Measurements from ENCODE around the gene SLC38A7.
A peak's percentile ranks its signal among the peaks of the same experiment; 100 is the strongest.
"Not testable (repeated sequence)": the region's sequence is repeated elsewhere in the genome, so short reads cannot be mapped to it uniquely, and the experiment has no call there.

Gene SLC38A7

DNA sequence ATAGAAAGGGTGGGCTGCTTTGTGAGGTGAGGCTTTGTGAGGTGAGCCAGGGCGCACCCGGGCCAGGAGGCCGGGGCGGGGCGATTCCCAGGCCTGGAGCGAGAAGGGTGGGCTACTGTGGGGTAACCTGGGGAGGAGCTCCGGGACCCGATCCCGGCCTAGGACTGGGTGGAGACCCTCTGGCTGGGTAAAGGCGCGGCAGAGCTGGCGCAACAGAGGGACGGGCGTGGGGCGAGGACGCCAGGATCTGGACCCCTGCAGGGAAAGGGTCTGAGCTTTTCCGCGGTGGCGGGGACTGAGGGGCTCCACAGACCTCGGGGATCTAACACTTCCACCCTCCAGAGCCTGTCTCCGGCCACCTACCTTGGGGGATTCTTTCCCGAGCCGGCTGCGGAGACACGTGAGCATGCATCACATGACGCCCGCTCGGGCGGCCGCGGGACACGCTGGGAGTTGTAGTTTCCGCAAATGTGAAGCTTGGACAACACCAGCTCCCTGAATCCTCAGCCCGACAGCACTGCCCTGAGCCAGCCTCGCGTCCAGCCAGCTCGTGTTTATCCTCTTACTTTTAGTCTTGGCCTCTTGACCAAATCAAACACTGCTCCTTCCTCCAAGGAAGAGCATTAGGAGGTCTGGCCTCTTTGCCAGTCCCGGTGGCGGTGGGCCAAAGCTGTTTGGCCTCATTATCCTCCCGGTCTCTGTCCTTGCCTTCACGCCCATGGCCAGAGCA is at the start of gene SLC38A7:
SLC38A7 (minus strand) TSS at position 417 of the 730 bp plus-strand sequence. CDS start 4,644 bp downstream, outside the sequence.
- peak; percentile 79 for DNase-seq

DNA sequence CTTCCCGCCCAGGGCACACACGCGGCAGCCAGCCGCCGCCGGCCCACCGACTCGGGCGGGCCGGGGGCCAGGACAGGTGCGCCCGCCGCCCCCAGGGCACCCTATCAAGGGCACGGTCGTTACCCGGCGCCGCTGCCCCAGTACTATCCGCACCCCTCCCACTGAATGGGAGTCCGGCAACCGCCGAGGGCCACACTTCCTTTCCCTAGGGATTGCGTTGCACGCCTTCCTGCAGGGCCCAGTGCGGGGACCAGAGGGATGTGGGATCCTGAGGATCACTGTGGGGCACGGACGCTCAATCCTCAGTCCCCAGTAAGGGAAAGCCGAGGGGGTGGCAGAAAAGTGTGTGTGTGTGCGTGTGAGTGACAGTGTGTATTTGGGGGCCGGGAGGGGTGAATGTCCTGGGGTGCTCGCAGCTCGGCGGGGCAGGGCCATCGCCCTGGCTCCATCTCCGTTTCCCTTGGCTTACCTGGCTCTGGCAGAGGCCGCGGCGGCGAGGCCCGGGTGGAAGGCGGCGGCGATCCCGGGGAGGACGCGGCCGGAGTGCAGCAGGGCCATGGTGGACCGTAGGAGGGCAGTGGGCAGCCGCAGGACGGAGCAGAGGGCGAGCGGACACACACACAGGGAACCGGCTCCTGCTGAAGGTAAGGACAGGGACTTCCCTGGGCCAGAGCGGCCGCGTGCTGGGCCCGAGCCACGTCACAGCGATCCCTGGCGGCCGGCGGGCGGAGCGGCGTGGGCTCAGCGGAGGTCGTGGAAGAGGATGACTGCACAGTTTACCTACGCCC is 49.3 kb upstream of the SLC38A7 start, which contains the start of gene GOT2:
GOT2 (minus strand) TSS at position 646 of the 788 bp plus-strand sequence; CDS start at position 558, 88 bp downstream.
- peak; percentile 84 for DNase-seq

DNA sequence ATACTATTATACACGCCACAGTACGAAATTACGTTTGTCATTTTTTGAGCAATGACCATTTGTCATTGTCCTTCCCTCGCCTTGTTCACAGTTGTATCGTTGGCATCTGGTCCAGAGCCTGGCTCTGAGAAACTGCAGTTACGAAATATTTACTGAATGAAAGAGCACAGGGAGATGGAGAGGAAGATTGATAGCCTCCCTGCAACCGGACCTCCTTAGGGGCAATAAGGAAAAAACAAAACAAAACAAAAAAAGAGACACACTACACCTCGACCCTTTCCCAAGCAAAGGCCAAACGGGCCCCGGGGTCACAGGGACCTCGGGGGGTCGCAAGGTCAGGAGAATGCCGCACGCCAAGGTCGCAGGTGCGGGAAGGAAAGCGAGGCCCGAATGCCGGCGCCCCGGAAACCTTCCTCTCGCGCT is 48.7 kb upstream of the SLC38A7 start:
- no peak for DNase-seq

DNA sequence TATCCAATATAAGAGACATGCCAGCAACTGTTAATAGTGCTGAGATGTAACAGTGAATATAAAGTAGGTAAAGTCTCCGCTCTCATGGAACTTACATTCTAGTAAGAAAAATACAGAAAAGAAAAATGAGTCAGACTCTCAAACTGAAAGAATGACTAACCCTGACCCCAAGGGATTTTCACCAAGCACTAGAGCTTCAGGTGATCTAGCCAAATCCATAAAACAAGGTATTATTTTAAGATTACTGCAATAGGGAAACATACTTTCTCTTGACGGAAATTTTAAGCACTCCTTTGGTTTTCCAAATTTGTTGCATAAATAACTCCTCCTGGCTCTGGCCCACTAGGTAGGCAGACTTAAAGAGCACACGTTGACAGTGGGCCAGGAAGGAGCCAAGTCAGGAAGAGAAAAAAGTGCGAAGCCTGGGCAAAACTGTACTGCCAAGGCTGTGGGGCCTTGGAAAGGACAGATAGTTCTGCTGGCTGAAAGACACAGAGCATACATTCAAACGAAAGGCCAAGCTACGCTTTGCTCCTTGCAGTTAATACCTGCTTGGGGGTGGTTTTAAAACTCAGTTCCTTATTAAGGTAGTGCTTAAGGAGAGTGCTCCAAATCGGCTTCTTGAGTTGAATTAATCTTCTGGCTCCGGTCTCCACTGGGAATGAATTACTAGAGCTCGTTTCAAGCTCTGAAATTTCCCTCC is 48.1 kb upstream of the SLC38A7 start:
- no peak for DNase-seq

DNA sequence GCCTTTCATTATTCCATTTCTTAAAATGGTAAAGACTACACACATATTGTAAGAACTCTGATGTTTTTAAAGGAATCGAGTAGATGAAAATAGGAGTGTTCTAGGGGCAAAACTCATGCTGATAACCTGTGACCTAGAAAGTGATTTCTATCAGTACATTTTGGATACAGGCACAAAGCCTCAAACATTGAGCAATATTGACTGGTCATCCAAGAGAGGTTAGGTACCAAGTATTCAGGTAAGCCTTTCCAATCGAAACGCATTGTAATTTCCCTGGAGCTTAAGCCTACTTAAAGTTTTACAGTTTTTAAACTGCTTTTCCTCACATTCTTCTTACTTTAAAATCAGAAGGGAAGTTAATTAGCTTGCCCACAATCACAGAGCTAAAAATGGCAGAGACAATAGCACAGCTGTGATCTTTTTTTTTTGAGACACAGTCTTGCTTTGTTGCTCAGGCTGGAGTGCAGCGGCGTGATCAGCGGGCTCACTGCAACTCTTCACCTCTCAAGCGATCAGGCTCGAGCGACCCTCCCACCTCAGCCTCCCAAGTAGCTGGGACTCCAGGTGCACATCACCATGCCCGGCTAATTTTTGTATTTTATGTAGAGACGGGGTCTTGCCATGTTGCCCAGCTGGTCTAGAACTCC is 46.3 kb upstream of the SLC38A7 start:
- no peak for DNase-seq

GRCh38 chr16:58727796-58728568 is 43.4 kb upstream of the SLC38A7 start:
- no peak for DNase-seq

GRCh38 chr16:58727028-58727781 is 42.6 kb upstream of the SLC38A7 start:
- DNase-seq: no peak

- no peak for DNase-seq
These were observed 38.5 kb upstream of the SLC38A7 start for GRCh38 chr16:58723109-58723508.

DNA sequence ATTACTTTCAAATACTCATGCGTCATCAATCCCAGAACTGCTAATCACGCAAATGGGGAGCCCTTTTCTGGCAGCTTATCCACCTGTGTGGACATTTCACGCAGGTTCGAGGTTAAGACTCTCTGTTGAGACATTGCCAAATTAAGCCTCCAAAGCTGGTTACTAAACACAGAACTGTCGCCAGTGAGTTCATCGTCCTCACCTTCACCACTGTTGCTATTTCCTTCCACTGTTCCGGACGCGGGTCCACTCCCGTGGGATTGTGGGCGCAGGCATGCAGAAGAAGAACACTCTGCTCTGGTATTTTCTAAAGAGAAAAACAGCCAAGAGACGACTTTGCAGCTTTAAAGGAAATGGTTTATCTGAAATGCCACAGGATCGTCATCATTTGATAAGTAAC is 33.4 kb upstream of the SLC38A7 start:
- DNase-seq: no peak

GRCh38 chr16:58716468-58716867 is 31.9 kb upstream of the SLC38A7 start:
- no peak for DNase-seq

- no peak for DNase-seq
These were observed 29.2 kb upstream of the SLC38A7 start for GRCh38 chr16:58713742-58714141.

- DNase-seq: no peak
These were observed 24.8 kb upstream of the SLC38A7 start for GRCh38 chr16:58709333-58709732.

DNA sequence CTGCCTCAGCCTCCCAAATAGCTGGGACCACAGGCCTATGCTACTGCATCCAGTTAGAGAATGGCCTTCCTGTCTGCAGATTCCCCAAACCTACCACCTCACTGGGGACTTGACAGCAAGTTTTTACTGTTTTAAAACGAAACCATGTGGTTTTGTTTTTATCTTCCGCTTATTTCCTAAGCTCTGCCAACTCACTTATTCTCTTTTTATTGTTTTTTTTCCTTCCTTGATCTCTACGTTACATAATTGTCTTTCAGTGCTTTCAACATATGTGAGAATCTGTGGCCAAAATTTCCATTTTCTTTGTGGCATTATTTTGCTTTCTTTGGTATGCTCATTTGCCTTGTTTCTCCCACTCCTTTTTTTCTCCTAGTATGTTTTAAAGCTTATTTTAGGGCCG is 14.6 kb upstream of the SLC38A7 start:
- no peak for DNase-seq

DNA sequence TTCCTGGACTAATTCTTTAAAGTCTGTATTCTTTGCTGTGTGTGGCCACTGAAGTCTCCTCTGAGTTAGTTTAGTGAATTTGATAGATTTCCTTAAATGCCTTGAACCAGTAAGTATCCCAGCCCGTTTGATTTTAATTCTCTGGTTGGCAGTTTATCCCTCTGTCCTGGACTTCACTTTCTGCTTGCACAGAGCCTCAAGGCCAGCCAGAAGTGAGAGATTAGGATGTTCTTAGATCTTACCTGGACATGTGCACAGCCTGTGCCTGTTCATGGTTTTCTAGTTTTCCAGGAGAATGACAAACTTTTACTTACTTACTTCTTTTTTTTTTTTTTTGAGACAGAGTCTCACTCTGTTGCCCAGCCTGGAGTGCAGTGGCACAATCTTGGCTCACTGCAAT is 10.8 kb upstream of the SLC38A7 start:
- DNase-seq: no peak

GRCh38 chr16:58692450-58692849 is 7.9 kb upstream of the SLC38A7 start:
- DNase-seq: no peak

DNA sequence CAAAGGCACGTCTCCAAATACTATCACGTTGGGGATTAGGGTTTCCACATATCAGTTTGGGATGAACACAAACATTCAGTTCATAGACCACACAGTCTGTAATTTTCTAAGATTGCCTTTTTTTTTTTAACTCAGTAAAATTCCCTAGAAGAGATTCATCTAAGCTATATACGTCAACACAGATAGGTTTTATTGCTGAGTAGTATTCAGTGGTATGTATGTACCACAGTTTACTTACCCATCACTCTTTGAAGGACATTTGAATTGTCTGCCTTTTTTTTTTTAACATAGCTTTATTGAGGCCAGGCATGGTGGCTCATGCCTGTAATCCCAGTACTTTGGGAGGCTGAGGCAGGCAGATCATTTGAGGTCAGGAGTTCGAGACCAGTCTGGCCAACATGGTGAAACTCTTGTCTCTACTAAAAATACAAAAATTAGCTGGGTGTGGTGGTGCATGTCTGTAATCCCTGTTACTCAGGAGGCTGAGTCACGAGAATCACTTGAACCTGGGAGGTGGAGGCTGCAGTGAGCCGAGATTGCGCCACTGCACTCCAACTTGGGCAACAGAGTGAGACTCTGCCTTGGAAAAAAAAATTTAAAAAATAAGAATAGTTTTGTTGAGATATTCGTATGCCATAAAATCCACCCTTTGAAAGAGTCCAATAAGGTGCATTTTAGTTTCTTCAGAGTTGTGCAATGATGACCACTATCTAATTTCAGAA is 2.6 kb upstream of the SLC38A7 start:
- not testable (repeated sequence) for DNase-seq

- no peak for DNase-seq
These were observed 497 bp upstream of the SLC38A7 start for GRCh38 chr16:58685084-58685449.

- DNase-seq: no peak
These were observed 593 bp downstream of the SLC38A7 start for GRCh38 chr16:58684001-58684353.

- no peak for DNase-seq
These were observed 4.8 kb downstream of the SLC38A7 start for GRCh38 chr16:58679763-58680162.

DNA sequence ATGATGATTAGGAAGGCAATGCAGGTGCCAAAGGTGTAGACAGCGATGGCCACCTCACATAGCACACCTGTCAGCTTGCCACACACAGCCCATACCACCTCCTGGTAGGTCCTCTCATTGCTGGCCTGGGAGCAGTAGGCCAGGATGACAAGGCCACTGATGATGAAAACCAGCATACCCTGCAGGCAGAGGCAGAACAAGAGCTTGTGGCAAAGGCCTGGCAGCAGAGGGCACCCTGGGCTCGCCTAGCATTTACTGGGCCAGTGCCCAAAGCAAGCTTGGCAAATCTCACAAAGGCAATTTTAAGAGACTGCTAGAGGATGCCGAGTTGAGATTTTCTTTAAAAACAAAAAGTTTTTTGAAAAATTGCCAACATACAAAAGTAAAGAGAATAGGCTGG is 5.9 kb downstream of the SLC38A7 start:
- DNase-seq: no peak

DNA sequence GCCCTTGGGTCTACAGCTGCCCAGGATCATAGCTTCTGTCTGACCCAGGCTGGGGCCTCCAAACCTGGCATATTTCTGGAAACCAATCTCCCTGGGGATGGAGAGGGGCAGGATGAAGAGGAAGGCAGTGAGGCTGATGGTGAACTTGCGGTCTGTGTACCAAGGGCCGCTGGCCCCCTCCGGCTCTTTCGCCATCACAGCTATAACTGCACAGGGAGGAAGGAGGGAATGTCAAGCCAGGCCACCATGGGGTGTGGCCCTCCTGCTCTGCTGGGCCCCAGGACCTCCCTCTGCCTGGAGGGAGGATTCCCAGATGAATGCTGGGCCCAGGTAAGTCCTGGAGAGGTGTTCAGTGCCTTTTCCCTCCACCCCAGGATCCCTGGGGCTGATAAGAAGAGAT is 6.3 kb downstream of the SLC38A7 start:
- DNase-seq: no peak
